ENCODE measurements around the gene BAZ2B. TPM values are rescaled to one million over a fixed set of nuclear protein-coding genes. Genes with fewer than 3 reads are reported as not detected.

The BAZ2B gene
- total RNA-seq, 1 donor from 2014 or later: 226 TPM

DNA sequence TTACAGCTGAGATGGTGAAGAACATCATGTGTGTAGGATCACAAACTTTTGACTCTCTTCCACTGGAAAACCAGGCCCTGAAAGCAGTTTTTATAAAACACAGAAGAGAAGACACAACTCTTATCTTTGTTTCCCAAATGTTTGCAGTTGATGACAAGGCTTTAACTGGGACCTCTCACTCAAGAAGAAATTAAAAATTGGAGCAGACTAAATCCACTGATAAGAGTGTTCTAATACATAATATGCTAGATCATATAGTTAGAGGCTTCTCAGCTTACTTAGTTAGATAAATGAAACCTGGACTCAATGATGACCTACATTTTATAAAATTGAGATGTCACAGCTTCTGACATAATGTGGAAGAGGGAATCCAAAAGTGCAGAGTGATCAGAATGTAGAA lies 171.6 kb downstream of the BAZ2B start:
- no peaks in the 10 kb centered on the region for H3K27me3 Mint-ChIP-seq (ENCODE audit: unreplicated experiment)
- H3K4me1 Mint-ChIP-seq (ENCODE audit: low read depth, unreplicated experiment): no peaks in the 10 kb centered on the region
- DNase-seq: no peak
- peaks cover 5% of the 10 kb centered on the region for H3K36me3 Mint-ChIP-seq (ENCODE audit: unreplicated experiment)
- H3K4me3 Mint-ChIP-seq (ENCODE audit: unreplicated experiment): no peak overlapping the region
- H3K9me3 Mint-ChIP-seq (ENCODE audit: unreplicated experiment): no peaks in the 10 kb centered on the region
- TF ChIP-seq, protein P1, sequence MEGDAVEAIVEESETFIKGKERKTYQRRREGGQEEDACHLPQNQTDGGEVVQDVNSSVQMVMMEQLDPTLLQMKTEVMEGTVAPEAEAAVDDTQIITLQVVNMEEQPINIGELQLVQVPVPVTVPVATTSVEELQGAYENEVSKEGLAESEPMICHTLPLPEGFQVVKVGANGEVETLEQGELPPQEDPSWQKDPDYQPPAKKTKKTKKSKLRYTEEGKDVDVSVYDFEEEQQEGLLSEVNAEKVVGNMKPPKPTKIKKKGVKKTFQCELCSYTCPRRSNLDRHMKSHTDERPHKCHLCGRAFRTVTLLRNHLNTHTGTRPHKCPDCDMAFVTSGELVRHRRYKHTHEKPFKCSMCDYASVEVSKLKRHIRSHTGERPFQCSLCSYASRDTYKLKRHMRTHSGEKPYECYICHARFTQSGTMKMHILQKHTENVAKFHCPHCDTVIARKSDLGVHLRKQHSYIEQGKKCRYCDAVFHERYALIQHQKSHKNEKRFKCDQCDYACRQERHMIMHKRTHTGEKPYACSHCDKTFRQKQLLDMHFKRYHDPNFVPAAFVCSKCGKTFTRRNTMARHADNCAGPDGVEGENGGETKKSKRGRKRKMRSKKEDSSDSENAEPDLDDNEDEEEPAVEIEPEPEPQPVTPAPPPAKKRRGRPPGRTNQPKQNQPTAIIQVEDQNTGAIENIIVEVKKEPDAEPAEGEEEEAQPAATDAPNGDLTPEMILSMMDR (IDR thresholded peaks at IDR 0.05; ENCODE audit: partially characterized antibody, unreplicated experiment): no peak
- no peak overlapping the region for H3K27ac Mint-ChIP-seq (ENCODE audit: unreplicated experiment)

DNA sequence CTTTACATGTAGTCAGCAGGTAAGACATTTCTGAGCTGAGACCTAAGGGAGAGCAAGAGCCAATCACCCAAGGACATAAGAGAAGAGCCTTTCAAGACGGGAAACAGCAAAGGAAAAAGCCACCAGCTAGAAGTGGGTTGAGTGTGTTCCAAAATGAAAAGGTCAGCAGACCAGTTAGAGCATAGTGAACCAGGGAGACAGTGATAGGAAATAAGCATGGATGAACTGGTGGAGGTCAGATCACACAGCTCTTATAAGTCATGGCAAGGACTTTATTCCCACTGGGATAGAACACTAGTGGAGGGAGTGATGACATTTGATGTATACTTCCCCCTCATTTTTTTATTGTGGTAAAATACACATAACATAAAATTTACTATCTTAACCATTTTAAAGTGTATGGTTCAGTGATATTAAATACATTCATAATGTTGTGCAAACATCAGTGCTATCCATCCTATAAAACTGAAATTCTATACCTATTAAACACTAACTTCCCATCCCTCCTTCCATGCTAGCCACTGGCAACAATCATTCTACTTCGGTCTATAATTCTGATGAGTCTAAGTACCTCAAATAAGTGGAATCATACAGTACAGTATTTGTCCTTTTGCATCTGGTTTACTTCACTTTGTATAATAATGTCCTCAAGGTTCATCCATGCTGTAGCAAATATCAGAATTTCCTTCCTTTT lies 174.0 kb downstream of the BAZ2B start:
- Mint-ChIP-seq H3K4me1 (ENCODE audit: low read depth, unreplicated experiment) (no peaks in the 10 kb centered on the region), H3K27me3 (ENCODE audit: unreplicated experiment) (peaks cover 2% of the 10 kb centered on the region), H3K4me3 (ENCODE audit: unreplicated experiment) (no peak overlapping the region), H3K36me3 (ENCODE audit: unreplicated experiment) (peaks cover 5% of the 10 kb centered on the region), H3K9me3 (ENCODE audit: unreplicated experiment) (no peaks in the 10 kb centered on the region), H3K27ac (ENCODE audit: unreplicated experiment) (no peak overlapping the region)
- no peak for DNase-seq
- TF ChIP-seq, protein P1 (IDR thresholded peaks at IDR 0.05; ENCODE audit: partially characterized antibody, unreplicated experiment): no peak

DNA sequence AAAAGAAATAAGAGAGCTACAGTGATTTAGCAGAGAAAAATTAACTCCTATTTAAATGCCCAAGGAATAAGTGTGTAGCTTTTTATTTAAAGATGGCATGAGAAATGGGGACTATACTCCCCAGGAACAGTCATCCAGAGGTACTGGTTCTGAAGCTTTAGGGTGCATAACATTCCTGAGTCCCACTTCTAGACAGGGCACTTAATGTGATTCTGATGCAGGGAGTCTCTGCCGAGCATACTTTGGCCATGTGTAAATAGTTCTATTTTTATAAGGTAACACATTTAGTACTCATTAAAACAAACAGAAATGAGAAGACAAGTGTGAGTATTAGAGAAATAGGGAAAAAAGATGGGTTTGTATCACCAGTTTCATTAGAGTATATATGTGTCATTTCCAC lies 175.2 kb downstream of the BAZ2B start:
- Mint-ChIP-seq H3K4me1 (ENCODE audit: low read depth, unreplicated experiment) (no peaks in the 10 kb centered on the region), H3K36me3 (ENCODE audit: unreplicated experiment) (peaks cover 5% of the 10 kb centered on the region), H3K27me3 (ENCODE audit: unreplicated experiment) (peaks cover 2% of the 10 kb centered on the region), H3K4me3 (ENCODE audit: unreplicated experiment) (no peak overlapping the region), H3K27ac (ENCODE audit: unreplicated experiment) (no peak overlapping the region), H3K9me3 (ENCODE audit: unreplicated experiment) (no peaks in the 10 kb centered on the region)
- TF ChIP-seq, protein P1 (IDR thresholded peaks at IDR 0.05; ENCODE audit: partially characterized antibody, unreplicated experiment): no peak
- no peak for DNase-seq

DNA sequence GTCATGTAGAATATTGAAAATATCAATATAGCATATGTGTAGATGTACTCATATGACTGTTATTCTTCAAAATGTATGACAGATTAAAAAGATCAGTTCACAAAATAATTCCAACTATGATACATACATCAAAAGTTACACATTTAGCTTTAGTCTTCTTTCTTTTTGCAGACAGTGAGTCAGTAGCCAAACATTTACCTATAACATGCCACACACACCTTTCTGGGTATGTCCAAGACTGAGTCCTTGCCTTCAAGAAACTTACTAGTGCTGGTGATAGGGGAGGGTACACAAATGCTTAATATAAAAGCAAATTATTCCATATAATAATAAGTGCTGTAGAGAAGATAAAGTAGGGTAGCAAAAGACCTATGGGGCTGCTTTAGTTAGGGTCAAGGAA lies 176.9 kb downstream of the BAZ2B start:
- DNase-seq: no peak
- TF ChIP-seq, protein P1 (IDR thresholded peaks at IDR 0.05; ENCODE audit: partially characterized antibody, unreplicated experiment): no peak
- peaks cover 2% of the 10 kb centered on the region for H3K27me3 Mint-ChIP-seq (ENCODE audit: unreplicated experiment)
- no peak overlapping the region for H3K4me3 Mint-ChIP-seq (ENCODE audit: unreplicated experiment)
- H3K4me1 Mint-ChIP-seq (ENCODE audit: low read depth, unreplicated experiment): no peaks in the 10 kb centered on the region
- H3K36me3 Mint-ChIP-seq (ENCODE audit: unreplicated experiment): peaks cover 5% of the 10 kb centered on the region
- H3K9me3 Mint-ChIP-seq (ENCODE audit: unreplicated experiment): no peaks in the 10 kb centered on the region
- peak overlapping the region; percentile 12 for H3K27ac Mint-ChIP-seq (ENCODE audit: unreplicated experiment)

DNA sequence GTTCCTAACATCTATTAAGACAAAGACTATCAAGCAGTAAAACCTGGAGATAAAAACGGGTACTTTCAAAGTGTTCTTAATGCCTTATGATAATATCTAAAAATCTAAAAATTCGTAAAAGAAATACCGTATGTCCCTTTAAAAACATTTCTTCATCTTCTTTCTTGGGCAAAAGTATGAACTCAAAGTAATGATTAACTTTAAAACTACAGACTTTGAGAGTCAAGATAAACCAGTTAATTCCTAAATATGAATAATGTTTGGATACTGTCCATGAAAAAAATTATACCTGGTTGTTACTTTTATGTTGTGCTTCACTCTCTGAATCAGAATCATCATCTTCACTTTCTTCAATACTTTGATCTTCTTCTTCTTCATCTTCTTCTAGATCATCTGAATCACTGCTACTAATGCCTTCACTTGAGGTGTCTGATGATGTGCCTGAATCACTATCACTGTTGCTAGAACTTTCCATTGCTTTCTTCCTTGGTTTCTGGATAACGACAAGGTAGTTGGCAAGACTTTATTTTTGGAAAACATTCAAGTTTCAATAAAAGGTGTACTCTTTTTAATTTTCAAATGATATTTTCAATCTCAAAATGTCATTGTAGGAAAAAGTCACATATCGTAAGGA lies 177.5 kb downstream of the BAZ2B start:
- TF ChIP-seq, protein P1 (IDR thresholded peaks at IDR 0.05; ENCODE audit: partially characterized antibody, unreplicated experiment): no peak
- no peak for DNase-seq
- Mint-ChIP-seq H3K27ac (ENCODE audit: unreplicated experiment) (no peak overlapping the region), H3K4me3 (ENCODE audit: unreplicated experiment) (no peak overlapping the region), H3K27me3 (ENCODE audit: unreplicated experiment) (peaks cover 2% of the 10 kb centered on the region), H3K36me3 (ENCODE audit: unreplicated experiment) (peaks cover under 1% of the 10 kb centered on the region), H3K9me3 (ENCODE audit: unreplicated experiment) (no peaks in the 10 kb centered on the region), H3K4me1 (ENCODE audit: low read depth, unreplicated experiment) (no peaks in the 10 kb centered on the region)
